Mesenchymal stem cell (in vitro differentiated cells and primary cell): ENCODE data around the gene SLC66A2.

Experiments
- DNase-seq: peaks from one replicate; pipeline ENCODE4 v3.0.0-alpha.2; 2013
- H2AFZ ChIP-seq: one replicate; pipeline ENCODE4 v1.6.1; 2013; ENCODE audit warnings: low read depth, mild to moderate bottlenecking, control low read depth, inconsistent platforms, low read length, moderate library complexity
- H2AK5ac ChIP-seq: 2 replicates; pipeline ENCODE4 v1.6.1; 2013; ENCODE audit warnings: low read length, moderate library complexity, mild to moderate bottlenecking, inconsistent platforms; ENCODE audit not compliant: severe bottlenecking
- H2BK120ac ChIP-seq: one replicate; pipeline ENCODE4 v1.6.1; 2013; ENCODE audit warnings: low read depth, mild to moderate bottlenecking, inconsistent platforms, low read length, moderate library complexity
- H2BK12ac ChIP-seq, 2 experiments: one replicate each; pipeline ENCODE4 v1.6.1; 2013; ENCODE audit warnings: inconsistent platforms in 2 of 2, low read length in 2 of 2, mild to moderate bottlenecking in 2 of 2, moderate library complexity in 2 of 2, control low read depth in 1 of 2
- H2BK15ac ChIP-seq: one replicate; pipeline ENCODE4 v1.6.1; 2013; ENCODE audit warnings: mild to moderate bottlenecking, low read depth, inconsistent platforms; ENCODE audit not compliant: poor library complexity, severe bottlenecking
- H2BK5ac ChIP-seq: 2 replicates; pipeline ENCODE4 v1.6.1; 2013; ENCODE audit warnings: low read depth, mild to moderate bottlenecking, low read length, control low read depth, inconsistent platforms; ENCODE audit not compliant: poor library complexity, severe bottlenecking
- H3K14ac ChIP-seq, 2 experiments: one replicate each; pipeline ENCODE4 v1.6.1; 2013; ENCODE audit warnings: inconsistent platforms in 2 of 2, low read length in 2 of 2, control low read depth in 1 of 2, mild to moderate bottlenecking in 1 of 2, moderate library complexity in 1 of 2
- H3K18ac ChIP-seq, 2 experiments: one replicate each; pipeline ENCODE4 v1.6.1; 2013; ENCODE audit warnings: inconsistent platforms in 2 of 2, low read length in 2 of 2, control low read depth in 1 of 2, low read depth in 1 of 2, mild to moderate bottlenecking in 1 of 2
- H3K23ac ChIP-seq, 2 experiments: one replicate each; pipeline ENCODE4 v1.6.1; 2013; ENCODE audit warnings: inconsistent platforms in 2 of 2, low read length in 2 of 2, mild to moderate bottlenecking in 2 of 2, moderate library complexity in 2 of 2, control low read depth in 1 of 2
- H3K27ac ChIP-seq: 2 replicates; pipeline ENCODE4 v1.5.1; 2013; ENCODE audit warnings: mild to moderate bottlenecking, moderate library complexity, low read length, control low read depth, inconsistent platforms; ENCODE audit not compliant: poor library complexity, severe bottlenecking
- H3K27me3 ChIP-seq, 2 experiments: 2 replicates each; pipeline versions ENCODE4 v1.6.1 to v1.7.0; 2013; ENCODE audit warnings: low read length in 2 of 2, mild to moderate bottlenecking in 2 of 2, moderate library complexity in 2 of 2, control low read depth in 1 of 2, inconsistent platforms in 1 of 2; ENCODE audit not compliant: control insufficient read depth in 1 of 2, insufficient read depth in 1 of 2
- H3K36me3 ChIP-seq, 2 experiments: 2 replicates each; pipeline versions ENCODE4 v1.6.1 to v1.7.0; 2013; ENCODE audit warnings: low read length in 2 of 2, control low read depth in 1 of 2, inconsistent platforms in 1 of 2, low read depth in 1 of 2, mild to moderate bottlenecking in 1 of 2; ENCODE audit not compliant: insufficient read depth in 2 of 2, control insufficient read depth in 1 of 2
- H3K4ac ChIP-seq, 2 experiments: one replicate each; pipeline ENCODE4 v1.6.1; 2013; ENCODE audit warnings: inconsistent platforms in 2 of 2, low read length in 2 of 2, mild to moderate bottlenecking in 2 of 2, moderate library complexity in 2 of 2, control low read depth in 1 of 2, low read depth in 1 of 2
- H3K4me1 ChIP-seq: 2 replicates; pipeline ENCODE4 v1.6.1; 2013; ENCODE audit warnings: low read depth, low read length, control low read depth; ENCODE audit not compliant: control insufficient read depth, insufficient read depth
- H3K4me2 ChIP-seq: 2 replicates; pipeline ENCODE4 v1.6.1; 2013; ENCODE audit warnings: low read length, mild to moderate bottlenecking, inconsistent platforms; ENCODE audit not compliant: poor library complexity, severe bottlenecking
- H3K4me3 ChIP-seq, 2 experiments: 2 replicates each; pipeline versions ENCODE4 v1.5.1 to v1.7.0; 2013; ENCODE audit warnings: low read length in 2 of 2, mild to moderate bottlenecking in 2 of 2, control low read depth in 1 of 2, low read depth in 1 of 2; ENCODE audit not compliant: insufficient read depth in 1 of 2
- H3K79me1 ChIP-seq: replicated peaks from 2 replicates; pipeline ENCODE4 v1.6.1; 2013; ENCODE audit warnings: mild to moderate bottlenecking, control low read depth, low read length, inconsistent platforms; ENCODE audit not compliant: poor library complexity, severe bottlenecking
- H3K9ac ChIP-seq: 2 replicates; pipeline ENCODE4 v1.7.0; 2013; ENCODE audit warnings: mild to moderate bottlenecking, low read length, moderate library complexity
- H3K9me3 ChIP-seq: 2 replicates; pipeline ENCODE4 v1.7.0; 2013; ENCODE audit warnings: mild to moderate bottlenecking, low read length; ENCODE audit not compliant: control insufficient read depth
- H4K8ac ChIP-seq: one replicate; pipeline ENCODE4 v1.6.1; 2013; ENCODE audit warnings: inconsistent platforms, mild to moderate bottlenecking, low read length, moderate library complexity
- H4K91ac ChIP-seq: one replicate; pipeline ENCODE4 v1.6.1; 2013; ENCODE audit warnings: mild to moderate bottlenecking, low read length, inconsistent platforms
- WGBS: methylation state at CpG from one replicate; pipeline ENCODE4 v1.1.7; 2013; ENCODE audit warnings: mixed read lengths; 5-methylcytosine and 5-hydroxymethylcytosine counted together

Gene SLC66A2

GRCh38 chr18:79924814-79925731 is 26.4 kb downstream of the SLC66A2 start:
- WGBS: 97% methylated on average over 24 of the region's 25 CpGs
- Histone ChIP-seq H3K36me3 (peaks cover 47 to 60% of the 10 kb centered on the region in 2 experiments), H2AK5ac (no peak overlapping the region), H2BK15ac (no peak overlapping the region), H2AFZ (no peak overlapping the region), H3K4me1 (peaks cover 1% of the 10 kb centered on the region), H3K9me3 (peaks cover 27% of the 10 kb centered on the region), H3K23ac (no peak overlapping the region), H2BK12ac (no peak overlapping the region), H2BK5ac (no peak overlapping the region), H3K4me2 (no peak overlapping the region), H3K14ac (no peak overlapping the region), H3K18ac (no peak overlapping the region), H3K79me1 (peaks cover 45% of the 10 kb centered on the region), H4K91ac (no peak overlapping the region), H3K4me3 (no peak overlapping the region), H3K9ac (no peak overlapping the region), H3K27ac (no peak overlapping the region), H4K8ac (peak overlapping the region; percentile 69), H3K27me3 (no peaks in the 10 kb centered on the region), H2BK120ac (no peak overlapping the region), H3K4ac (no peak overlapping the region)
- DNase-seq: no peak

GRCh38 chr18:79923896-79924585 is 27.4 kb downstream of the SLC66A2 start:
- Histone ChIP-seq H4K8ac (no peak overlapping the region), H3K23ac (no peak overlapping the region), H3K4me2 (no peak overlapping the region), H2BK15ac (no peak overlapping the region), H3K14ac (no peak overlapping the region), H3K9me3 (peaks cover 17% of the 10 kb centered on the region), H2AFZ (no peak overlapping the region), H3K4me1 (peaks cover 1% of the 10 kb centered on the region), H2AK5ac (no peak overlapping the region), H3K27ac (no peak overlapping the region), H3K9ac (no peak overlapping the region), H3K79me1 (peaks cover 47% of the 10 kb centered on the region), H2BK12ac (no peak overlapping the region), H3K18ac (no peak overlapping the region), H3K4me3 (no peak overlapping the region), H2BK120ac (no peak overlapping the region), H3K36me3 (peaks cover 40 to 61% of the 10 kb centered on the region in 2 experiments), H3K27me3 (no peaks in the 10 kb centered on the region), H4K91ac (no peak overlapping the region), H3K4ac (no peak overlapping the region), H2BK5ac (no peak overlapping the region)
- no peak for DNase-seq
- 96% methylated on average over 24 of the region's 26 CpGs for WGBS

GRCh38 chr18:79922971-79923411 is 28.5 kb downstream of the SLC66A2 start:
- Histone ChIP-seq H2BK15ac (no peak overlapping the region), H2AK5ac (no peak overlapping the region), H3K4me2 (no peak overlapping the region), H3K9me3 (peaks cover 7% of the 10 kb centered on the region), H3K79me1 (peaks cover 46% of the 10 kb centered on the region), H3K27me3 (no peaks in the 10 kb centered on the region), H3K23ac (no peak overlapping the region), H2AFZ (no peak overlapping the region), H3K9ac (no peak overlapping the region), H2BK5ac (no peak overlapping the region), H2BK12ac (no peak overlapping the region), H3K4ac (no peak overlapping the region), H3K18ac (no peak overlapping the region), H4K91ac (no peak overlapping the region), H4K8ac (no peak overlapping the region), H3K27ac (no peak overlapping the region), H3K36me3 (peaks cover 39 to 61% of the 10 kb centered on the region in 2 experiments), H3K4me3 (no peak overlapping the region), H3K14ac (no peak overlapping the region), H2BK120ac (no peak overlapping the region), H3K4me1 (peaks cover 1% of the 10 kb centered on the region)
- 89% methylated on average over 15 of the region's 17 CpGs for WGBS
- DNase-seq: no peak
